ENCODE measurements around the gene ENSA.

The ENSA gene

GRCh38 chr1:150577557-150578271 is 51.7 kb downstream of the ENSA start:
- Histone ChIP-seq H4K8ac (ENCODE audit: low read depth, low read length) (no peak overlapping the region), H3K27me3 (ENCODE audit: control insufficient read depth in 3 of 3, insufficient read depth in 3 of 3, low read depth in 1 of 3, low read length in 3 of 3) (no peaks in the 10 kb centered on the region), H3K27ac (replicated peaks; ENCODE audit: low read length) (peak overlapping the region; percentile 100), H2BK5ac (ENCODE audit: low read length) (no peak overlapping the region), H3K4me2 (ENCODE audit: insufficient read depth, low read length, poor library complexity, severe bottlenecking) (peak overlapping the region; percentile 45), H3K4ac (ENCODE audit: low read length) (no peak overlapping the region), H2BK15ac (ENCODE audit: low read length) (no peak overlapping the region), H2AFZ (ENCODE audit: low read length) (no peak overlapping the region), H3K4me1 (ENCODE audit: control insufficient read depth in 2 of 2, insufficient read depth in 1 of 2, low read depth in 1 of 2, low read length in 2 of 2) (peaks cover 8 to 15% of the 10 kb centered on the region in 2 donors), H3K9ac (ENCODE audit: low read depth, low read length, poor library complexity) (no peak overlapping the region), H2AK5ac (ENCODE audit: low read depth, low read length) (no peak overlapping the region), H3K36me3 (replicated peaks in 1 of 2; ENCODE audit: control insufficient read depth in 2 of 2, insufficient read depth in 2 of 2, low read length in 2 of 2) (peaks cover 19 to 62% of the 10 kb centered on the region in 2 donors), H4K91ac (ENCODE audit: low read depth, low read length, poor library complexity) (no peak overlapping the region), H2BK120ac (ENCODE audit: low read depth, low read length) (no peak overlapping the region), H3K4me3 (ENCODE audit: low read length in 2 of 2) (peak overlapping the region; percentile 95 to 96), H3K79me1 (ENCODE audit: low read depth, low read length) (no peaks in the 10 kb centered on the region), H2BK12ac (ENCODE audit: low read length) (no peak overlapping the region), H3K23ac (ENCODE audit: low read depth, low read length, poor library complexity) (no peak overlapping the region), H3K14ac (ENCODE audit: low read length) (no peak overlapping the region), H3K9me3 (replicated peaks in 1 of 2; ENCODE audit: control insufficient read depth in 2 of 2, insufficient read depth in 1 of 2, low read depth in 1 of 2, low read length in 2 of 2) (peaks cover 0 to 2% of the 10 kb centered on the region in 2 donors), H3K18ac (ENCODE audit: low read length) (no peak overlapping the region)
- DNase-seq (ENCODE audit: low spot score): no peak
- WGBS, 2 donors (ENCODE audit: extremely low coverage in 2 of 2, insufficient read length in 2 of 2, insufficient replicate concordance in 1 of 2): no CpG with 5 or more reads among the region's 11 CpGs

GRCh38 chr1:150576794-150577556 is 52.4 kb downstream of the ENSA start:
- DNase-seq (ENCODE audit: low spot score): no peak
- Histone ChIP-seq H3K27ac (replicated peaks; ENCODE audit: low read length) (no peak overlapping the region), H3K4me1 (ENCODE audit: control insufficient read depth in 2 of 2, insufficient read depth in 1 of 2, low read depth in 1 of 2, low read length in 2 of 2) (peaks cover 8 to 15% of the 10 kb centered on the region in 2 donors)

GRCh38 chr1:150576367-150576711 is 53.1 kb downstream of the ENSA start:
- peaks cover 8 to 15% of the 10 kb centered on the region in 2 donors for H3K4me1 ChIP-seq (ENCODE audit: control insufficient read depth in 2 of 2, insufficient read depth in 1 of 2, low read depth in 1 of 2, low read length in 2 of 2)
- H3K4me3 ChIP-seq (ENCODE audit: low read length in 2 of 2): peak overlapping the region in 1 of 2 donors; percentile 95
- no peak for DNase-seq (ENCODE audit: low spot score)
- no peak overlapping the region for H2BK15ac ChIP-seq (ENCODE audit: low read length)
- H3K79me1 ChIP-seq (ENCODE audit: low read depth, low read length): no peaks in the 10 kb centered on the region
- no CpG with 5 or more reads among the region's 4 CpGs for WGBS, 2 donors (ENCODE audit: extremely low coverage in 2 of 2, insufficient read length in 2 of 2, insufficient replicate concordance in 1 of 2)
- no peak overlapping the region for H4K91ac ChIP-seq (ENCODE audit: low read depth, low read length, poor library complexity)
- no peaks in the 10 kb centered on the region for H3K27me3 ChIP-seq (ENCODE audit: control insufficient read depth in 3 of 3, insufficient read depth in 3 of 3, low read depth in 1 of 3, low read length in 3 of 3)
- H3K23ac ChIP-seq (ENCODE audit: low read depth, low read length, poor library complexity): no peak overlapping the region
- H3K9me3 ChIP-seq (replicated peaks in 1 of 2; ENCODE audit: control insufficient read depth in 2 of 2, insufficient read depth in 1 of 2, low read depth in 1 of 2, low read length in 2 of 2): peaks cover 0 to 2% of the 10 kb centered on the region in 2 donors
- H3K18ac ChIP-seq (ENCODE audit: low read length): no peak overlapping the region
- H3K36me3 ChIP-seq (replicated peaks in 1 of 2; ENCODE audit: control insufficient read depth in 2 of 2, insufficient read depth in 2 of 2, low read length in 2 of 2): peaks cover 19 to 74% of the 10 kb centered on the region in 2 donors
- H3K4ac ChIP-seq (ENCODE audit: low read length): no peak overlapping the region
- H3K14ac ChIP-seq (ENCODE audit: low read length): no peak overlapping the region
- no peak overlapping the region for H2BK12ac ChIP-seq (ENCODE audit: low read length)
- H3K27ac ChIP-seq (replicated peaks; ENCODE audit: low read length): no peak overlapping the region
- no peak overlapping the region for H2AFZ ChIP-seq (ENCODE audit: low read length)
- no peak overlapping the region for H4K8ac ChIP-seq (ENCODE audit: low read depth, low read length)
- H2BK5ac ChIP-seq (ENCODE audit: low read length): no peak overlapping the region
- H2BK120ac ChIP-seq (ENCODE audit: low read depth, low read length): no peak overlapping the region
- no peak overlapping the region for H3K9ac ChIP-seq (ENCODE audit: low read depth, low read length, poor library complexity)
- H2AK5ac ChIP-seq (ENCODE audit: low read depth, low read length): no peak overlapping the region
- H3K4me2 ChIP-seq (ENCODE audit: insufficient read depth, low read length, poor library complexity, severe bottlenecking): no peak overlapping the region

More at GRCh38 chr1:150576794-150577556, 52.4 kb downstream of the ENSA start:
- Histone ChIP-seq H3K4me2 (ENCODE audit: insufficient read depth, low read length, poor library complexity, severe bottlenecking) (peak overlapping the region; percentile 63), H2BK120ac (ENCODE audit: low read depth, low read length) (no peak overlapping the region), H3K9me3 (replicated peaks in 1 of 2; ENCODE audit: control insufficient read depth in 2 of 2, insufficient read depth in 1 of 2, low read depth in 1 of 2, low read length in 2 of 2) (peaks cover 0 to 2% of the 10 kb centered on the region in 2 donors), H2BK15ac (ENCODE audit: low read length) (no peak overlapping the region), H3K4me3 (ENCODE audit: low read length in 2 of 2) (peak overlapping the region; percentile 72 to 95), H3K23ac (ENCODE audit: low read depth, low read length, poor library complexity) (no peak overlapping the region), H2AFZ (ENCODE audit: low read length) (no peak overlapping the region), H3K27me3 (ENCODE audit: control insufficient read depth in 3 of 3, insufficient read depth in 3 of 3, low read depth in 1 of 3, low read length in 3 of 3) (no peaks in the 10 kb centered on the region), H4K8ac (ENCODE audit: low read depth, low read length) (no peak overlapping the region), H3K14ac (ENCODE audit: low read length) (no peak overlapping the region), H3K9ac (ENCODE audit: low read depth, low read length, poor library complexity) (no peak overlapping the region), H3K36me3 (replicated peaks in 1 of 2; ENCODE audit: control insufficient read depth in 2 of 2, insufficient read depth in 2 of 2, low read length in 2 of 2) (peaks cover 19 to 70% of the 10 kb centered on the region in 2 donors), H2BK5ac (ENCODE audit: low read length) (no peak overlapping the region), H3K79me1 (ENCODE audit: low read depth, low read length) (no peaks in the 10 kb centered on the region), H3K18ac (ENCODE audit: low read length) (no peak overlapping the region), H3K4ac (ENCODE audit: low read length) (no peak overlapping the region), H2BK12ac (ENCODE audit: low read length) (no peak overlapping the region), H4K91ac (ENCODE audit: low read depth, low read length, poor library complexity) (no peak overlapping the region), H2AK5ac (ENCODE audit: low read depth, low read length) (no peak overlapping the region)
- WGBS, 2 donors (ENCODE audit: extremely low coverage in 2 of 2, insufficient read length in 2 of 2, insufficient replicate concordance in 1 of 2): no CpG with 5 or more reads among the region's 2 CpGs
